Smooth muscle cell (in vitro differentiated cells): Measurements from ENCODE around the gene TSEN2. TPM values are rescaled to one million over a fixed set of nuclear protein-coding genes. Genes with fewer than 3 reads are reported as not detected.
"Not testable (repeated sequence)": the region's sequence is repeated elsewhere in the genome, so short reads cannot be mapped to it uniquely, and the experiment has no call there.

Experiments used
- DNase-seq: peaks from one replicate; lab custom pipeline; 2025; ENCODE audit not compliant: unreplicated experiment; lab: John Stamatoyannopoulos, UW
- H2AFZ ChIP-seq: fragments of 200-600 bp; sonication (generic); 2 replicates; pipeline ENCODE4 v1.6.0; 2016; ENCODE audit warnings: antibody characterized with exemption, low read depth, mild to moderate bottlenecking
- H3F3A ChIP-seq: fragments of 200-600 bp; sonication (generic); 2 replicates; pipeline ENCODE4 v1.6.0; 2017; ENCODE audit warnings: antibody characterized with exemption, low read depth
- H3K27ac ChIP-seq: fragments of 200-600 bp; sonication (generic); 2 replicates; pipeline ENCODE4 v1.5.1; 2016; ENCODE audit warnings: low read depth, mild to moderate bottlenecking
- H3K27me3 ChIP-seq: fragments of 200-600 bp; sonication (generic); 2 replicates; pipeline ENCODE4 v1.6.1; 2016; ENCODE audit warnings: low read depth, mild to moderate bottlenecking
- H3K36me3 ChIP-seq: fragments of 200-600 bp; sonication (generic); 2 replicates; pipeline ENCODE4 v1.5.1; 2016; ENCODE audit warnings: low read depth
- H3K4me1 ChIP-seq: fragments of 200-600 bp; sonication (generic); 2 replicates; pipeline ENCODE4 v1.5.1; 2016; ENCODE audit warnings: low read depth
- H3K4me2 ChIP-seq: fragments of 200-600 bp; sonication (generic); 2 replicates; pipeline ENCODE4 v1.6.0; 2016; ENCODE audit warnings: mild to moderate bottlenecking
- H3K4me3 ChIP-seq: fragments of 200-600 bp; sonication (generic); 2 replicates; pipeline ENCODE4 v1.5.1; 2016; ENCODE audit warnings: mild to moderate bottlenecking
- H3K79me2 ChIP-seq: fragments of 200-600 bp; sonication (generic); 2 replicates; pipeline ENCODE4 v1.6.0; 2016; ENCODE audit warnings: low read depth, mild to moderate bottlenecking
- H3K9ac ChIP-seq: fragments of 200-600 bp; sonication (generic); 2 replicates; pipeline ENCODE4 v1.6.0; 2016; ENCODE audit warnings: low read depth
- H3K9me3 ChIP-seq: fragments of 200-600 bp; sonication (generic); replicated peaks from 2 replicates; pipeline ENCODE4 v1.5.1; 2016; ENCODE audit warnings: low read depth
- H4K20me1 ChIP-seq: fragments of 200-600 bp; sonication (generic); 2 replicates; pipeline ENCODE4 v1.6.0; 2016; ENCODE audit warnings: low read depth
- CTCF ChIP-seq: fragments of 200-600 bp; sonication (generic); IDR thresholded peaks from 2 replicates; pipeline ENCODE4 v1.5.1; 2017; ENCODE audit warnings: borderline replicate concordance, mild to moderate bottlenecking, antibody characterized with exemption; ENCODE audit not compliant: insufficient read depth, poor library complexity, severe bottlenecking
- WGBS: methylation state at CpG from one replicate; pipeline ENCODE4 v1.1.7; 2016; ENCODE audit warnings: low lambda C conversion rate; 5-methylcytosine and 5-hydroxymethylcytosine counted together
- polyA plus RNA-seq: library from polyadenylated mRNA; unstranded; fragments of >200 nt; fragmentation: Nextera tagmentation; extraction: Ambion mirVana; gene quantifications from 2 replicates; pipeline ENCODE4 v1.2.1, GENCODE V29; 2016
- total RNA-seq: library from RNA; depleted of rRNA; stranded (reverse); fragments of >200 nt; gene quantifications from 2 replicates; pipeline ENCODE4 v1.2.3, GENCODE V29; 2014

The TSEN2 gene
- total and polyA plus RNA-seq, 2 experiments from 2014 or later = 3.6 to 3.9 TPM

- Histone ChIP-seq H3K4me3 (no peak overlapping the region), H3K4me2 (no peak overlapping the region), H3K79me2 (no peaks in the 10 kb centered on the region), H3K36me3 (no peaks in the 10 kb centered on the region), H3F3A (no peaks in the 10 kb centered on the region), H2AFZ (no peak overlapping the region), H4K20me1 (no peaks in the 10 kb centered on the region), H3K9me3 (no peaks in the 10 kb centered on the region), H3K9ac (no peak overlapping the region), H3K4me1 (peaks cover 3% of the 10 kb centered on the region), H3K27me3 (no peaks in the 10 kb centered on the region), H3K27ac (no peak overlapping the region)
- DNase-seq = no peak
- TF ChIP-seq CTCF = no peak
- WGBS = 52% methylated on average over 4 of the region's 4 CpGs
Measured at GRCh38 chr3:12465836-12466225, 18.4 kb upstream of the TSEN2 start.

- H3K79me2 ChIP-seq = no peaks in the 10 kb centered on the region
- peaks cover 3% of the 10 kb centered on the region for H3K4me1 ChIP-seq
- no peaks in the 10 kb centered on the region for H3F3A ChIP-seq
- H3K27ac ChIP-seq = no peak overlapping the region
- H4K20me1 ChIP-seq = no peaks in the 10 kb centered on the region
- no peak overlapping the region for H3K4me3 ChIP-seq
- WGBS = 73% methylated on average over 2 of the region's 2 CpGs
- no peaks in the 10 kb centered on the region for H3K27me3 ChIP-seq
- no peak overlapping the region for H3K4me2 ChIP-seq
- H3K9ac ChIP-seq = no peak overlapping the region
- DNase-seq = no peak
- TF ChIP-seq CTCF = no peak
- H2AFZ ChIP-seq = no peak overlapping the region
- no peaks in the 10 kb centered on the region for H3K9me3 ChIP-seq
- no peaks in the 10 kb centered on the region for H3K36me3 ChIP-seq
Measured at GRCh38 chr3:12467746-12468145, 16.5 kb upstream of the TSEN2 start.

GRCh38 chr3:12468276-12468675, 16.0 kb upstream of the TSEN2 start:
- H3K9me3 ChIP-seq = no peaks in the 10 kb centered on the region
- no peaks in the 10 kb centered on the region for H3K79me2 ChIP-seq
- no peak for TF ChIP-seq CTCF
- no peak overlapping the region for H3K9ac ChIP-seq
- H3F3A ChIP-seq = no peaks in the 10 kb centered on the region
- H3K4me3 ChIP-seq = no peak overlapping the region
- peaks cover 3% of the 10 kb centered on the region for H3K4me1 ChIP-seq
- H2AFZ ChIP-seq = no peak overlapping the region
- DNase-seq = no peak
- H3K27me3 ChIP-seq = no peaks in the 10 kb centered on the region
- no peak overlapping the region for H3K4me2 ChIP-seq
- 95% methylated on average over 6 of the region's 6 CpGs for WGBS
- no peaks in the 10 kb centered on the region for H4K20me1 ChIP-seq
- H3K36me3 ChIP-seq = no peaks in the 10 kb centered on the region
- no peak overlapping the region for H3K27ac ChIP-seq

GRCh38 chr3:12468757-12469156, 15.5 kb upstream of the TSEN2 start:
- Histone ChIP-seq H3K4me2 (no peak overlapping the region), H2AFZ (no peak overlapping the region), H3K9ac (no peak overlapping the region), H3K4me3 (no peak overlapping the region), H3K27ac (no peak overlapping the region), H3F3A (no peaks in the 10 kb centered on the region), H4K20me1 (no peaks in the 10 kb centered on the region), H3K4me1 (peaks cover 3% of the 10 kb centered on the region), H3K27me3 (no peaks in the 10 kb centered on the region), H3K36me3 (no peaks in the 10 kb centered on the region), H3K79me2 (no peaks in the 10 kb centered on the region), H3K9me3 (no peaks in the 10 kb centered on the region)
- 72% methylated on average over 2 of the region's 2 CpGs for WGBS
- TF ChIP-seq CTCF = no peak
- DNase-seq = no peak

- 86% methylated on average over 7 of the region's 7 CpGs for WGBS
- H3K9ac ChIP-seq = not testable (repeated sequence)
Measured at GRCh38 chr3:12469222-12469621, 15.1 kb upstream of the TSEN2 start.

More at GRCh38 chr3:12469222-12469621, 15.1 kb upstream of the TSEN2 start:
- not testable (repeated sequence) for H3K27ac ChIP-seq, H3K9me3 ChIP-seq, H3K79me2 ChIP-seq, H3K36me3 ChIP-seq, H3K4me3 ChIP-seq, H3K4me2 ChIP-seq, H3F3A ChIP-seq, H2AFZ ChIP-seq, H3K27me3 ChIP-seq, DNase-seq, H3K4me1 ChIP-seq, H4K20me1 ChIP-seq
